HG03469 (cell line): ENCODE measurements around the gene CBFA2T3.

Experiments
- ATAC-seq: cut with Tn5 transposase; IDR thresholded peaks from one replicate; pipeline ENCODE4 v1.9.1; 2021; ENCODE audit warnings: mild to moderate bottlenecking, moderate library complexity, moderate number of reproducible peaks; ENCODE audit not compliant: unreplicated experiment

The CBFA2T3 gene

DNA sequence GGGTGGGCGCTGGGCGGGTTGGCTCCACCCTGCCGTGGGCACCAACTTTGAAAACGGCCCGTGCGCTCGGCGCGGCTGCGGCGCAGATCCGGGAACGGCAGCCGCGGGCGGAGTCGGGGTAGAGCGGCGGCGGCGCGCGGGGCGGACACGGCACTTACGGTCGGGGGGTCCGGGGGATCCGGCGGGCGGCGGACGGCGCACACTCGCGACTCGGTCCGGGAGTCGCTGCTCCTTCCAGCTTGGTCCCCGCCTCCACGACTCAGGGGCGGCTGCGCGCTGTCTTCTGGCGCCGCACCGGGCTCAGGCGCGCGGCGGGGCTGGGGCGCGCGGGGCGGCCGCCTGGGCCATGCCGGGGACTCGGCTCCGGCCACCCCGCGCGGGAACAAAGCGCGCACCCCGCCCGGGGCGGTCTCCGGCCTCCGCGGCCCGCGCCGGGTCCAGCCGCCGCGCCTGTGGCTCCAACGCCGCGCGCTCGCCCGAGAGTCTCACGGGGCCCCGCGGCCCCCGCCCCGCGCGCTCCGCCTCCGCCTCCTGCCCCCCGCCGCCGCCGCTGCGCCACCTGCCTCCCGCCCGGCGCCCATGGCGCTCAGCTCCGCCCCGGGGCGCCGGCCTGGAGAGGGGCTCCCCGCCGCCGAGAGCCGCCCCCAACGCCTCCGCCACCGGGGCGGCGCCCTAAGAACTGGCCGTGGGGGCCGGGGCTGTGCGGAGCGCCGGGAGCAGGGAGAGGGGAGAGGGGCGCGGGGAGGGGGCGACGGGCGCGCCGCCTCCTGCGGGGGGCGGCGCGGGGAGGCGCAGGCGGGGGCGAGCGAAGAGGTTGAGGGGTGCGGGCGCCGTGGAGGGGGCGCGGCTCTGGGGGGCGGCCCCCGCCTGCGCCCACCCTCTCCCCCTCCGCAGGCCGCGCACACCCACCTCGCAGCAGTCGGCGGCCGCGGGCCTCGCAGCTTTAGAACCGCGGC lies 35.9 kb downstream of the CBFA2T3 start:
- no peak for ATAC-seq

DNA sequence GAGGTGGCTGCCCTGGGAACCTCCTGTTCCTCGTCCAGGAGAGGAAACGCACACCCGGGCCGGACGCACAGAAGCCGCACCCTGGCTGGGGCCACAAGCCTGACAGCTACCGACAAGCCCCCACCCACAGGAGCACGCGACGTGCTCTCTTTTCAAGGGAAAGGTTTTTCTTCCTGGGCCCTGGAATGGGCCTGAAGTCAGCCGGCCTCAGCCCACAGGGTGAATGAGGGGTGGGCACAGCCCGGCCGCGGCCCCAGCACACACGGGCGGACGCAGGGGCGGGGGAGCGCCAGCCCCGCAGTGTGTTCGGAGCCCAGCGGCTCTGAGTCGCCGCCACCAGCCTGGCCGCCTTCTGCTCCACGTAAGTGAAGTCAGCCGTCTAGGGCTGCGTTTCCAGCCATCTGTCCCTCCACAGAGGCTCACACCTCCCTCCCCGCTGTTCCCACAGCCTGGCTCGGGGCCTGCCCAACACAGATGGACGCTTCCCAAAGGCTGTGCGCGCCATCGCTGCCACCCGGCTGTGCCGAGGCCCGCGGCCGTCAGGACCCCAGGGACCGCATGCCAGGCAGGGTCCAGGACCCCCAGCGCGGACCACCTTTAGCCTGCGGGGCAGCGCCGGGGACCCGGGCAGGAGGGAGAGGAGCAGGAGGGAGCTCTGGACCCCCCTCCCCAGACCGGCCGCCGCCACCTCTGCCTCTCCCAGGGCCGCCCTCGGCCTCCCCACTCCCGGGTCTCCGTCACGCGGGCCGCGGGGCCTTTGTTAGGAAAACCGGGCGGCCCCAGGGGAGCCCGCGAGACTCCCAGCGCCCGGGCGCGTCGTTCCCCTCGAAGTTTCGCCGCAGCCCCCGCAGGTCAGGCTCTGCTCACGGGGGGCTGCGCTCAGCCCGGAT lies 36.8 kb downstream of the CBFA2T3 start:
- ATAC-seq: no peak

DNA sequence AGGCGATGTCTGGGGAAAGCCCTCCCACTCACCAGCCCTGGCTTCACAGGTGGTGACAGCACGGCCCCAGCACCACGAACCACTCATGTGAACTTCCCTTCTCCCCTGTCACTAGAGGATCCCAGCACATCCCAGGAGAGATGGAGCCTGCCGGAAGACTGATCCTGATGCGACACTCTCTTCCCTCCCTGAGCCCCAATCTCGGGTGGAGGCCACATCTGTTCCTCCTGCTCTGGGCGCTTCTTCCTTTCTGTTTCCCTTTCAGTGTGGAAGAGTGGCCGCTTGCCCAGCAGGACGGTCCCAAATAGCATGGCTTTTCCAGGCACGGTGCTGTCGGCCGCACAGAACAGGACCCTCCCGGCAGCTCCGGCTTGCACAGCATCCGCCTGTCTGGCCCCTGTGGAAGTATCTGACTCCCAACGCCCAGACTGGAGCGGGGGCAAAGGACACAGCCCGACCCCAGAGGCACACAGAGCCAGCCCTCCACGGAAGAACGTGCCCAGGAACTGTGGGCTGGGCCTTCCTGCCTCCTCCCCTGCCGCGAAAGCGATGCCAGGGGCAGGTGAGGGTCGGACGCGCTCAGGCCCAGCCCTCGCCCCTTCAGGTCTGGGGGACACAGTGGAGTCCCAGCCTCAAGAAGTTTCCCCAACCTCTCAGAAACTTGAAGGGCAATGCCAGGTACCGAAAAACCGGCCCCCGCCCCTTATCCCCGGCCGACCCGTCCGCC lies 37.6 kb downstream of the CBFA2T3 start:
- ATAC-seq: no peak

DNA sequence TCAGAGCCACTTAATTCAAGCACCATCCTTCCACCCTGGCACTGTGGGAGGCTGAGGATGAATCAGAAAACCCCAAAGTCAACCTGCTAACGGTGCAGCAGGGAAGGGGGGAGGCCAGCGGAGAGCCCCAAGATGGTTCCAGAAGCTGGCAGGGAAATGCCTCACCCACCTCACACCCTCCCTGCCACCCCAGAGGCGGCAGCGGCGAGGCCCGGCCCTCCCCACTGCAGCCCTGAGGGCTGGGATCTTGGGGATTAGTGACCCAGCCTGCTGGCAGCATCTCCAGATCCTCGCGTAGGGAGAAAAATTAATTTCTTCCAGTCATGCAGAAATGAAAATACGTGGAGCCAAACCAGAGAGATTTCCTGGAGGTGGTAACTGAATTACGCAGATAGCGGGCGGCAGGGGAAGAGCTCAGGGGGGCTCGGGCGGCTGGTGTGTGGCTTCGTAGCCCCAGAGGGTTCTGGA lies 38.2 kb downstream of the CBFA2T3 start:
- no peak for ATAC-seq

DNA sequence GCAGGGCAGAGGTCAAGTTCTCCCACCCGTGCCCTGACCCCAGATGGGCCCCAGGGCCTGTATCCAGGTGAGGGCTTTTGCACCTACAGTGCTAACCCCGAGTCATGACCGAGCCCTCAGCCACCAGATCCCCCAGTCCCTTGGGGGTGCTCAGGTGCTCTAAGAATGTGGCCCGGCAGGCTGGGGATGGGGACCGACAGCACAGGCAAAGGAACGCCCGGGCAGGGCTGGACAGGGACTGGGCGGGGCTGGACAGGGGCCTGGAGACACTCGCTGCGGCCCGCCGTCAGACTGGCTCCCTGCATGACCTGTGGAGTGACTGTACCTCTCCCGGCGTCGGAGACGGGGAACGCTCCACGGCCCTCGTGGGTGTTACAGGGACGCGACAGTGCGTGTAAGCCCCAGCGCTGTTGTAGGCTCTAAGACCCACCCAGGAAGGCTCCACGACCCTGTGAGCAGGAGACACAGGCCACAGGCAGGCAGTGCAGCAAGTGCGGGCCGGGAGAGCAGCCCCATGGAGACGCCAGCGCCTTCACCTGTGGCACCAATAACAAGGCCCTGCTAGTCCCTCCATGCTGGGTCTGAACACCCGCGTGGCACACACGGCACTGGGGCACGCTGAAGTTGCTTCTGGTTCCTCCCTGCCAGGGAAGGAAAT lies 38.8 kb downstream of the CBFA2T3 start:
- ATAC-seq: no peak

DNA sequence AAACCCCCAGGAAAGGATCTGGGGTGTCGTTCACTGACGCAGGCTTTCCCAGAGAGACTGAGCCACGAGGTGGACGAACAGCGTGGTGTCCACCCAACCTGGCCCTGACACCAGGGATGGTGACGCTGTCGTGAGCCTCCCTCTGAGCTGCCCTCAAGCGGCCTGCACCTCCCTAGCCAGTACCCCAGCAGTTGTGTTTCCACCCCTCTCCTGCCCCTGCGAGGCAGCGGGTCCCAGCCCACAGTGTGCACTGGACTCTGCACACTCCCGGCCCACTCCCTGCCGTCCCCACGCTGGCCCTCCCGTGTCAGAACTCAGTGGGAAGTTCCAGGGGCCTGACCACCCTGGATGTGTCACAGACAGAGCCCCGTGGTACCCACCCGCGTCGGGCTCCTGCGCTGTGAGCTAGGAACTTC lies 39.8 kb downstream of the CBFA2T3 start:
- no peak for ATAC-seq

DNA sequence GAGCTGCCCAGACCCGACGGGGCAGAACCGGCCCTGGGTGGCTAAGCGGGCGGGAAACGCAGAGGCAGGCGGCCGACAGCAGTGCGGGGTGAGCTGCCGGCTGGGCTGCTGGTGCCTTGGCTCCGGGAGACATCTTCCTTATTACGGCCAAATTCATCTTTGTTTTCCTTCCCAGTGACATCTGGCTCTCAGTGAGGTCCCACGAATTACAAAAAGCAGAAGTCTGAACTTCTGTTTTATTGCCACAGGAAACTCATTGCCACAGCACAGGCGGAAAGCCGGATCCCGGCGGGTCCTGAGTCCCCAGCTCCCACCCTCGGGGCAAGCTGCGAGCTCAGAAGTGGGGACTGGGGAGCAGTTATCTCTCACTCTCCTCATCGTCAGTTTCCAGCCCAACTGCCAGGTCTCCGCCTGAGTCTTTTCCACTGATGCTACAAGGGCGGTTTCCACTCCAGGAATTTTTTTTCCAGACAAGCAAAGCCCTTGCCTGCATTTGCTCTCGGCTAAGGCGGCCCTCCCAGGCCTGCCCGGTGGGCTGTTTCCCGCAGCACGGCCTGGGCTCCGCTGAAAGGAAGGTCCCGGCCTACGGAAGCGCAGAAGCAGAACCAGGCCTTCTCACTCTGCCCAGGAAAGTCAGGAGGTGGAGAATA lies 40.3 kb downstream of the CBFA2T3 start:
- no peak for ATAC-seq

DNA sequence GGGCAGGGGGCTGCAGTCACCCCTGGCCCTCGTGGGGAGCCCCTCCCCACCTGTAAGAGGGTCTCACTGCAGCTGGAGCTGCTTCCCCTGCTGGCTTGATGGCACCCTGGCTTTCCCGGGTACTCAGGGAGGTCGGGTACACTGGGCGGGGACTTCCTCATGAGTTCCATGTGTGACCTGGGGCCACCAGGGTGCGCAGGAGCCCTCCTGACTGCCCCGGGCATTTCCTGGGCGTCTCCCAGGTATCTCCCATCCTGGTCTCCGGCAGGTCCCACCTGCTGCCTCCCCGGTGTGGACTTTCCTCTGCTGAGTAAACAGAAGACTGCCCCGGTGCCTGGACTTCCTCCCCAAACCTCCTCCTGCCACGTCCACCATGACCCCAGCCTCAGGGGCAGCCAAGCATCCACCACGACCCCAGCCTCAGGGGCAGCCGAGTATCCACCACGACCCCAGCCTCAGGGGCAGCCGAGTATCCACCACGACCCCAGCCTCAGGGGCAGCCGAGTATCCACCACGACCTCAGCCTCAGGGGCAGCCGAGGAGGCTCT lies 40.9 kb downstream of the CBFA2T3 start:
- ATAC-seq: no peak

DNA sequence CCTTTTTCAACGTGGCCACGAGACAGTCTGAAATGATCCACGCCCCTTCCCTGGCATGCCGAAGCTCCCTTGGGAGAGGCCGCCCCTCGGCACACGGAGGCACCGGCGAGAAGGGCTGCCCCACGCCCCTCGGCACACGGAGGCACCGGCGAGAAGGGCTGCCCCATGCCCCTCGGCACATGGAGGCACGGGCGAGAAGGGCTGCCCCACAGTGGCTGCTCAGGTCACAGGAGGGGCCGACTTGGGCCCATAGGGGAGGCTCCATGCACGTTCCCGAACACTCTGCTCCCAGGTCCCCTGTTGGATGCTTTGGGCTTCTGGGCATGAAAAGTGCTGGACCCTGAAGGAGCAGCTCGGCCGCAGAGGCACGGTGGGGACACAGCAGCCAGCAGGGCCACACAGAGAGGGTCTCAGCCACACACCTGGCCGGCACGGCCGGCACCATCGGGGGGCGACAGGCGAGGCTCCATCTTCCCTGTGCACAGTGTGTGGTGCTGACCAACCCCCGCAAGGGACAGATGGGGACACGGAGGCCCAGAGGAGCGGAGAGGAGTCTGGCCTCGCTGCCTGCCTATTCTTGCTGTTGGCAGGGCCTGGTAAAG lies 42.8 kb downstream of the CBFA2T3 start:
- ATAC-seq: no peak

DNA sequence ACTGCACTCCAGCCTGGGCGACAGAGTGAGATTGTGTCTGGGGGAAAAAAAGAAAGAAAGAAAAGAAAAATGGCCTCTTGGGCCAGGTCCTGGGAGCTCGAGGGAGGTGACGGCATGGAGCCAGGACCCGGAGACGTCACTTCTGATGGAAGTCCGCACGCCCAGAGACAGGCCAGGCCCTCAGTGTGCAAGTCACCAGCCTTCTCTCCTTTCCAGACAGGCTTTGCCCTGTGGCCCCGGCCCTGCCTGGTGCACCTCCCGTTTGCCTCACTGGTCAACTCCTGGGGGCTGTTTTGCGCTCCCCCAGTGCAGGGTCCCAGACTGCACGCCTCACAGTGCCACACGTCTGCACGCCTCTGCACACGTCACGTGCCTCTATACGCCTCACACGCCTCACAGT lies 44.1 kb downstream of the CBFA2T3 start:
- ATAC-seq: no peak

DNA sequence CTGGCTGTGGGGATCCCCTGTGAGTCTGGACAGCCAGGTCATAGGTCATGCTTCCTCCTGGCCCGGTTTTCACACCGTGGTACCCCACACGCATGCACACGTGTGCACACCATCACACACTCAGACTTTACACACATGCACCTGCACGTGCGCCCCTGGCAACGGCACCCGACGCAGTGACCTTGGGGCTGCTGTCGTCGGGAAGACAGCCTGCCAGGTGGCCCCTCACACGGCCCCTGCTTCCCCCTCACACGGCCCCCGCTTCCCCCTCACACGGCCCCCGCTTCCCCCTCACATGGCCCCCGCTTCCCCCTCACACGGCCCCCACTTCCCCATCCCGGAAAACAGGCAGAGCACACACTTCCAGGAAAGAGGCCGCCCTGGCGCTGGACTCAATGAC lies 45.1 kb downstream of the CBFA2T3 start:
- ATAC-seq: no peak

DNA sequence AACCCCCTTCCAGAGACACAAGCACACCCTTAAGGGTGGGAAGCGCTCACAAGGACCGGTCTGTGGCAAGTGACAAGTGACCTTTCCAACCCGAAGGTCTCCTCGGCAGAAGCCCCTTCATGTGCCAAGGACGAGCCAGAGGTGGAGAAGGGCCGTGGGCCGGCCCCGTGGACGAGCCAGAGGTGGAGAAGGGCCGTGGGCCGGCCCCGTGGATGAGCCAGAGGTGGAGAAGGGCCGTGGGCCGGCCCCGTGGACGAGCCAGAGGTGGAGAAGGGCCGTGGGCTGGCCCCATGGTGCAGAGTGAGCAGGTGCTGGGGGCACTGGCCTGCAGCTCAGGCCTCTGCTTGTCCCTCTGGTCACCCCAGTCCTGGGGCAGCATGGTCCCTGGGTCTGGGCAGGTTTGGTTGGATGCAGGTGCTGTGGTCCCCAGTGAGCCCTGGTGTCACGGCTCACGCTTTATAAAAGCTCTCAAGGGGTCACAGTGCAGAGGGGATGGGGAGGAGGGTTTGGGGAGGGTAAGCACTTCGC lies 45.6 kb downstream of the CBFA2T3 start:
- ATAC-seq: no peak

DNA sequence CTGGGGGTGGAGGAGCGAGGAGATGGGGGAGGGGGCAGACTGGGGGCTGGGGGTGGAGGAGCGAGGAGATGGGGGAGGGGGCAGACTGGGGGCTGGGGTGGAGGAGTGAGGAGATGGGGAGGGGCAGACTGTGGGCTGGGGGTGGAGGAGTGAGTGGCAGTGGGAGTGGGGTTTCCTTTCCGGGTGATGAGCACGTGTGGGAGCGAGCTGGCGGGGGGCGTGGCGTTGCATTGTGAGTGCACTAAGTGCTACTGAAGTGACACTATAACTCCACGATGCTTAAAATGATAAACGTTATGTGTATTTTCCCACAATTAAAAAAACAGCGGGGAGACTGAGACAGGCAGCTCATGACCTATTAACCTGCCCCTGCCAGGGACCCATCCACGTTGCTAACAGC lies 46.3 kb downstream of the CBFA2T3 start:
- ATAC-seq: no peak

DNA sequence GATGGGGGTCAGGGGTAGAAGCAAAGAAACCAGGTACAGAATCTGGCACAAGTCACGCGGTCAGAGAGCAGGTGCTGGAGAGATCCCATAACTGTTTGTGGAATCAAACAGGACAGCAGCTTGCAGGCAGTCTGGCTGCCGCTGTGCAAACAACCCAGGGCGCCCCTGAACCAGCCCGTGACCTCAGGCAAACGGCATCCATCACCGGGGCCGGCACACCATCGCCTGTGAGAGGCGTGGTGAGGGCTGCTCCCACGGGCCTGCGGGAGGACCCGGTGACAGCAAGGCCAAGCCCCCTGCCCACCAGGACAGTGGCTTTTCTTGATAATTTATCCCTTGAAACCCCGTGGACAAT lies 47.9 kb downstream of the CBFA2T3 start:
- no peak for ATAC-seq

DNA sequence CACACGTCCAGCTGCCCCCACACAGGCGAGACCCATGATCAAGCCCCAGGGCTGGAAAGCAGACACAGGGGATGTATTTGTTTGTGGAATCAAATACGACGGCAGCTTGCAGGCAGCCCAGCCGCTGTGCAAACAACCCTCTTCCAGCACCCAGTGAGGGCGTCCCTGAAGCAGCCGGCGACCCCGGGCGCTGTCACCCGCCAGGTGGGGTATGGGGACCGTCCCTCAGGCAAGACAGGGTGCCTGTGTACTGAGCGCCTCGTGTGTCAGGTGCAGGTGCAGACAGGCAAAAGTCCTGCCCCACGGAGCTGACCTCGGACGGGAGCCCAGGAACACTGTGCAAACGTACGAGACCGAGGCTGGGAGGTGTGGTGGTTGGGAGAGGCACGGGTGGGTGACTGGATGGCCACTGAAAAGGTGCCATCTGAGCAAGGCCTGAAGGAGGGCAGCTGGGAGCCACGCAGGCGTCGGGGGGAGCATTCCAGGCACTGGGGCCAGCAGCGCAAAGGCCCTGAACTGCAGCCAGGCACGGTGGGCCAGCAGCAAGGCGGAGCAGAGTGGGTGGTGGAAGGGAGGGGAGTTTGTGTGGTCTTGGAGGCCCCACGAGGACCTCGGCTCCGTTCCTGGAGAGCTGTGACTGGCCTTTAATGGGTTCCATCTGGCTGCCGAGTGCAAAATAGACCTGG lies 48.5 kb downstream of the CBFA2T3 start:
- no peak for ATAC-seq

DNA sequence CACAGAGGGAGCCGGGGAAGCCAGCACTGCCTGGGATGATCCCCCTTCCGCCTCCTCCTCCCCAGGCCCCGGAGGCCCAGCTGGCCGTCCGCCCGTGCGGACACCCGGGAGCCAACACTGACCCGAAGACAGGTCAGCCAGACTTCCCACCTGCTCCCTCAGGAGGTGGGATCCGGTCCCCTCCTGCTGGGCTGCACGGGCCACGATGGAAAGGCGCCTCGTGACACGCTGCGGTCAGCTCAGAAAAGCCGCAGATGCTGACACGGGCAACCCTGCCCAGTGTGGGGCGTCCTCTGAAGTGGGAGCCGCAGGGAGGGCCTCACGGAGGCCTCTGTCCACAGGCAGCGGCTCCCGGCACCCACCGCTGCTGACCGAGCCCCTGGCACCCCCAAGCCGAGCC lies 49.3 kb downstream of the CBFA2T3 start:
- ATAC-seq: no peak

DNA sequence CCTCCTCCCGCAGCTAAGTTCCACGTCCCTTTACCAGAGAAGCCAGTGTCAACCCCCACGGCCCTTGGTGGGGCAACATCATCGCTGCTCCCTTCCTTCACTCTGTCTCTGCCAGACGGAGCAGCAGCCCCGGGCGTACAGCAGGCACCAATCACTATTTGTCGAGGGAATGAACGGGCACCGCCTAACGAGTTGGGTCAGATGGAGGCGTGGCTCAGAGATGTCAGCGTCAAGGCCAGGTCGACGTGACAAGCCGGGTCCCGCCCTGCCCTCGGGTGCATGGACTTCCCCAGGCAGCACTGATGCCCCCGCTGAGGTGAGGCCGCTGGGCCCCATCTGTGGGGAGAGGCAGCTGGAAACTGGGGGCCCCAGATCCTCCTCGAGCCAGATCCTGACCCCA lies 50.0 kb downstream of the CBFA2T3 start:
- no peak for ATAC-seq

DNA sequence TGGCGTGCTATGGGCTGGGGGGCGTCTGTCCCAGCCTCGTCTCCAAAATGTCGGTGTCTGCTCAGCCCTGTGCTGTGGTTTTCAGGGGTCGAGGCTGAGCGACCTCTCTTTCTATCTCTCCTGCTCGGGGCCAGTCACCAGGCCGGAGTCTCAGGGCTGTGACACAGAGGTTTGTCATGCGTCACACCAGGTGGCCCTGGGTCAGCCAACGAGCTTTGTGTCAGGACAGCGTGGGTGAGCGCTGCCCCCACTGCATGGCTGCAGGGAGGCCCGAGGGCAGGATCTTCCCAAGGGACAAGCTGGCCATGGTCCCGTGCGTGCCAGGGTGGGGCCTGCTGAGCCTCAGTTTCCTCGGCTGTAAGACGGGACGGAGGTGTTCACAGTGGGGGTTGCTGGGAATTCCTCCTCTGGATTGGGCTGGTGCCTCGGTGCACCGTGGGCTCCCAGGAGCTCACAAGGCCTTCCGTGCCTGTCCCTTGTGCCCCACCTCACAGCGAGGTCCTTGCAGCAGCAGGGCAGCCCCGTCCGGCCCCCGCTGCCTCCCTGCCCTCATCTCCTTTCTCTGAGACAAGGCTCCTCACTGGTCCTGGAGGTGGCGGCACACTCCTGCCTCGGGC lies 50.5 kb downstream of the CBFA2T3 start:
- no peak for ATAC-seq
